Embryonic facial prominence (tissue), 1 donor: ENCODE data around the gene OVOL1.
"Not testable (repeated sequence)": the region's sequence is repeated elsewhere in the genome, so short reads cannot be mapped to it uniquely, and the experiment has no call there.

ENCODE experiments used
- DNase-seq: peaks from one replicate; pipeline ENCODE4 v3.0.0-alpha.2; 2016; ENCODE audit errors: extremely low spot score

Gene OVOL1

DNA sequence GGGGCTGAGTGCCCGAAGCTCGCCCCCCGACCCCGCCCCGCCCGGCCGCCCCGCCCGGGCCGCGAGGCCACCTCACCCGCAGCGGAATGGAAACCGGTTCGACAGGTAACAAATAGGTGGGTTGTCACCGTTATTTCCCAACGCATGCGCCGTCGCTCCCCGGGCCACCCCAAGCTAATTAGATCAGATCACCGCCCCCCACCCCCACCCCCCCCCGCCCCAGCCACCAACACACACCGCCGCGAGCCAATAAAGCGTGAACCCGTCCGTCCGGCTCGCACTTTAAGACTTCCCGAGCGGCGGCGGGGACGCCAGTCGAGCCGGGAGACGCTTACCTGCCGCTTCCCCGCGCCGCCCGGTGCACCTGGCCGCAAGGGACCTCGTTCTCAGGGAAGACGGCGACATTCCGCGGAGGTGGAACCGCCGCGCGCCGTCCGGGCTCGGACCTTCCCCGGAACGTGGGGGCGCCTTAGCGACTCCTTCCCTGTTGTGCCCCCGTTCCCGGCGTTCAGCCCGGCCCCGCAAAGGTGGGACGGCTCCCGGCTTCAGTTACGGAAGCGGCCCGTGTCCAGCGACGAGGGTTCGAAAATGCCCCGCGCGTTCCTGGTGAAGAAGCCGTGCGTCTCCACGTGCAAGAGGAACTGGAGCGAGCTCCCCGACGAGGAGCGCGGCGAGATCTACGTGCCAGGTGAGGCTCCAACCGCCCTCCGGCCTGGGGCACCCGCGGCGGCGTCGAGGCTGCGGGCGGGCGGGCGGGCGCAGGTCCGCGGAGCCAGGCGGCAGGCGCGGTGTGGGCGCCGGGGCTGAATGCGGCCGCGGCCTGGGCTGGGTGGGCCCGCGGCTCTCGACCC is at the start of gene OVOL1:
OVOL1 (plus strand) TSS at position 278 of the 851 bp plus-strand sequence; CDS start at position 589, 311 bp downstream.
- no peak for DNase-seq

DNA sequence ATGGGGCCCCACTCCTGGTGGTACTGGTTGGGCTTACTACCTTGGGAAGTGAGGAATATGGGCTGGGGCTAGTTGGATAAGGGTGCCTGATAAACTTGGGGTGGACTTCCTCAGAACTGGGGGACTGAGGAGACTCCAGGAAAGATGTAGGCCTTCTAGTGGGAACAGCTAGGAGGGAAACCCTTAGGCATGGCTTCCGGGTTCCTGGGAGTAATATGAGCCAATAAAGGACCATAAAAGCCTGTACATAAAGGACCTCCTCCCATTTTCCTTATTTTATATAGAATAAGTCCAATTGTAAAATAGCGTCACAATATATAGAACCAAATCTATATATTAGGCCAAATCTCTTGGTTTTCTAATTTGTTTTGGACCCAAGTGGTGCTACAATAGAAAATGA is 47.8 kb upstream of the OVOL1 start:
- no peak for DNase-seq

- no peak for DNase-seq
These were observed 45.7 kb upstream of the OVOL1 start for GRCh38 chr11:65741185-65741584.

- no peak for DNase-seq
These were observed 44.5 kb upstream of the OVOL1 start for GRCh38 chr11:65742353-65742752.

DNA sequence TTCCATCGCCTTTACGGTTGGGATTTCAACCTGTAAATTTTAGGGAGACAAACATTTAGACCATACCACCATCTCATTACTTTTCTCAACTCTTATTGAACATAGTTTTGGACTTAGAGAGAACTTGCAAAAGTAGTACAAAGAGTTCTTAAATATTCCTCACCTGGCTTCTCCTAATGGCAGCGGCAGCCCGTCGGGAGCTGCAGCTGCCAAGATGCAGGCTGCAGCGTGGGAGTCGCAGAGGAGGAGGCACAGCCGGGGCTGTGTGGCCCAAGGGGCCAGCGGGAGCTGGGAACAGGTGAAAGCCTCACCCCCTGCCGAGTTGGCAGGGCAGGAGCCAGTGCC is 43.2 kb upstream of the OVOL1 start:
- no peak for DNase-seq

GRCh38 chr11:65744026-65744698 is 42.7 kb upstream of the OVOL1 start:
- no peak for DNase-seq

DNA sequence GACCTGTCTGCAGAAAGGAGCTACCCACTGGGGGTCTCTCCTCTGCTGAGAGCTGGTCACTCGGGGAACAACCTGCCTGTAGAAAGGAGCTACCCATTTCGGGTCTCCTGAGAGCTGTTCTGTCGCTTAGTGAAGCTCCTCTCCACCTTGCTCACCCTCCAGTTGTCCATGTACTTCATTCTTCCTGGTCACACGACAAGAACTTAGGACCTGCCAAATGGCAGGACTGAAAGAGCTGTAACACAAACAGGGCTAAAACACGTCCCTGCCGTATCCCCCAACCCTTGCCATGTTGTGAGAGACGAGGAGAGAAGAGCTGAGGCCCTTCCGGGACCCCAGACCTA is 42.2 kb upstream of the OVOL1 start:
- no peak for DNase-seq

GRCh38 chr11:65745049-65745448 is 41.8 kb upstream of the OVOL1 start:
- DNase-seq = no peak

GRCh38 chr11:65762169-65762568 is 24.7 kb upstream of the OVOL1 start:
- DNase-seq = not testable (repeated sequence)

GRCh38 chr11:65762816-65763215 is 24.0 kb upstream of the OVOL1 start:
- not testable (repeated sequence) for DNase-seq

DNA sequence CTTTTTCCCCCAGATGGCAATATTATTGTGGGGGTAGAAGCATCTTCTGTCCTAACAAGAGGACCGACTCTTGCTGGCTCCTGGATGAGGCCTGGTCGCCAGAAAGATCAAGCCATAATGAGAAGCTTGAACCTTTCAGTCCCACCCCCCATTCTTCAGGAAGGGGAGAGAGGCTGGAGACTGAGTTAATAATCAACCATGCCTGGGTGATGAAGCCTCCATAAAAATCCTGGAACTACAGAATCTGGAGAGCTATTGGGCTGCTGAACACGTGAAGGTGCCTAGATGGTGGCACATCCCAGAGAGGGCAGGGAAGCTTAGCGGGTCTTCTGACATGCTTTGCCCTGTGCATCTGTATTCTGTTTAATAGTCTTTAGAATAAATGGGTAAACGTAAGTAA is 22.4 kb upstream of the OVOL1 start:
- no peak for DNase-seq

GRCh38 chr11:65766535-65766934 is 20.3 kb upstream of the OVOL1 start:
- DNase-seq = no peak

DNA sequence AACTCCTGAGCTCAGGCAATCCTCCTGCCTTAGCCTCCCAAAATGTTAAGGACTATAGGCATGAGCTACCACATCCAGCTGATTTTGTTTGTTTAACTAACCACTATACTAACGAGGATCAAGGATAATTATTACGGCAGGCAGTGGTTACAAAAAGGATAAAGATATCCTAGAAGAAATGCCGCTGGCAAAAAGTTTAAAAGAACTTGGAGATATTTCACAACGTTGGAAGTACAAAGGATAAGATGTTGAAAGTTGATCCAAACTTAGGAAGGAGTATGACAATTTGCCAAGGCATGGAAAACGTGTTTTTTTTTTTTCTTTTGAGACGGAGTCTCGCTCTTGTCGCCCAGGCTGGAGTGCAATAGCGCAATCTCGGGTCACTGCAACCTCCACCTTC is 19.5 kb upstream of the OVOL1 start:
- DNase-seq = no peak

GRCh38 chr11:65767806-65768205 is 19.1 kb upstream of the OVOL1 start:
- DNase-seq = not testable (repeated sequence)

DNA sequence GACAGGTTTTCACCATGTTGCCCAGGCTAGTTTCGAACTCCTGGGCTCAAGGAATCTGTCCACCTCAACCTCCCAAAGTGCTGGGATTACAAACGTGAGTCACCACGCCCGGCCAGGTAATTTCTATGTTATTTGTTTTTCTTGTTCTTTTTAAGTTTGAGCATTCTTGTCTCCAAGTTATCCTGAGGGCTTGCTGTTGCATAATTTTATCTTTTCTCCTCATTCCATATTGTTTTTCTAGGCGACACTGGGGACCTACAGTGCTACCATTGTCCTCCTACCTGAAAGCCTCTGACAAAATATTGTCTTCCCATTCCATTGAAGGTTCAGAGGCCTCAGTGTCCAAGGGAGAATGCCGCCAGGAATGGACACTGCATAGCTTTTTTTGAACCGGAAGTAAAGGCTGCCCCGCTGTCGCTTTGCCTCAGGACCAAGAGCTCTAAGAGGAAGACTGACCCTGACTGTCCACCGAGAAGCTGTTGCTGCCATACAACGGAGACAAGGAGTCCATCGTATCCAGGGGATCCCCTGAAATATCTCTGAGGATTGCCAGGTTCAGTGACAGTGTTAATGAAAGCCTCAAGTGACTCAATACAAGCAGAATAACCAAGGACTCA is 15.8 kb upstream of the OVOL1 start:
- no peak for DNase-seq

DNA sequence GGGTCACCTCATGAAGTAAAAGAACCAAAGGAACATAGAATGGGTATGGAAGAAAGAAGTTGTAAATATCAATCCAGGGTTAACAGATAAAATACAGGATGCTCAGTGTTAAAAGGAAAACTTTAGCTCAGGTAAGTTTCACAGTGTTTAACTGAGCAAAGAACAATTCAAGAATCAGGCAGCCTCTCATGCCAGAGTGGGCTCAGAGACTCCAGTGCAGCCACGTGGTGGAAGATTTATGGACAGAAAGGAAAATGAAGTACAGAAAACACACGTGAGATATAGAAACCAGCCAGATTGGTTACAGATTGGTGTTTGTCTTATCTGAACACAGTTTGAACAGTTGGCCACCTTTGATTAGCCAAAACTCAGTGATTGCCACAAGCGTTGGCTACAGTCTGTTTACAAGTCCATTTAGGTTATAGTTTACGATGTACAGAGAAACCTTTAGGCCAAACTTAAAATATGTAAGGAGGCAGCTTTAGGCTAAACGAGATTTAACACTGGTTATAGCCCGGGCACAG is 15.2 kb upstream of the OVOL1 start:
- DNase-seq = no peak

DNA sequence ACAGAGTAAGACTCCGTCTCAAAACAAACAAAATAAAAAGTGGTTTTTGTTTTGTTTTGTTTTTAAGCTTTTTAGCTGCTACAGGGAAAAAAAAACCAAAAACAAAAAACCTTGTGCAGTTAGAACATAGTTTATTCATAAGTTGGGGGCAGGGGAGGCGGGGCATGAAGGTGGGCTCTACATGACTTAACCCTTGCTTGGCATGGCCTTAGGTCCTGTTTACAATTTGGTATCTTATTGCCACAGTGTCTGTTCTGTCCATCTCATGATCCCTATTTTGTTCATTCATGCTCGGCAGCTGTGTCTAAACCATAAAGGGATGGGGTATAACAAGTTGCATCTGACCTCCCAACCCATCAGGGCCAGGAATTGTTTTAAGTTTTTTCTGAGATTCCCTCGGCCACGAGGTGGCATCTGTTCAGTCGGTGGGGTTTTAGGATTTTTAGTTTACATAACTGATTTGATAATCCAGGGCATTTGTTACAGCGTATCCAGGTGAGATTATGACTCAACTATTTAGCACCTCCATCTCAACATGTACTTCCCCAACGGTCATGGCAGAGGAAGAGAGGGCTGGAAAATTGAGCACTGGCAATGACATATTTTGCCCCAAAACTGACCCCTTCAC is 13.0 kb upstream of the OVOL1 start:
- no peak for DNase-seq

- DNase-seq = no peak
These were observed 12.1 kb upstream of the OVOL1 start for GRCh38 chr11:65774525-65775306.

DNA sequence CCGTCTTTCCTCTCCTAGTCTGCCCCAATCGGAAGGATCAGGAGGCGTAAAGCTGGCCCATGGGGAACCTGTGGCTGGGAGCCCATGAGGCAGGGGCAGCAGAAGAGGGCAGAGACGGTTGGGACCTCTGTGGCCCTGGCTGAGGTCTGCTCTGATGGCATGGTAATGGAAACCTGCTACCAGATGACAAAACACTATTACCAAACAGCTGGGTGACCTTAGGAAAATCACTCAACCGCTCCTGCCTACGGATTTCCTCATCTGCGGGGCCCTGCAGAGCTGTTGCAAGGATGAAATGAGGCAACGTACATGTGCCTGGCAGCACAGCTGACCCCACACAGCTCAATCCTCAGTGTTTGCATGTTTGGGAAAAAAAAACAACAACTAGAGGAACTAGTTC is 10.7 kb upstream of the OVOL1 start:
- no peak for DNase-seq

DNA sequence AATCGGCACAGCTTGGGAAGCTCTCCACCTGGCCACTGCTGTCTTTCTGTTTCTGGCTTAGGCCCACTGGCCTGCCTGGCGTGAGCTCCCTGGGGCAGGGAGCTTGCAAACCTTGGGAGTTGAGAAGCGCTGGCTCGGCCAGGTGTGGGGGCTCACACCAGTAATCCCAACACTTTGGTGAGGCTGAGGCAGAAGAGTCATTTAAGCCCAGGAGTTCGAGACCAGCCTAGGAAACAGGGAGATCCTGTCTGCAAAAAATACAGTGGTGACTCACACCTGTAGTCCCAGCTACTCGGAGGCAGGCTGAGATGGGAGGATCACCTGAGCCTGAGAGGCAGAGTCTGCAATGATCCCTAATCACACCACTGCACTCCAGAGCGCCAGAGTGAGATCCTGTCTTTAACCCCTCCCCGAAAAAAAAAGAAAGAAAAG is 10.1 kb upstream of the OVOL1 start:
- DNase-seq = no peak

GRCh38 chr11:65777241-65777640 is 9.6 kb upstream of the OVOL1 start:
- no peak for DNase-seq
